DMS79 (cell line): ENCODE measurements around the gene SCIN.
A peak's percentile ranks its signal among the peaks of the same experiment; 100 is the strongest.
"Not testable (repeated sequence)": the region's sequence is repeated elsewhere in the genome, so short reads cannot be mapped to it uniquely, and the experiment has no call there.

Experiments used
- DNase-seq: peaks from one replicate; lab custom pipeline; 2025; lab: John Stamatoyannopoulos, UW

Gene SCIN

GRCh38 chr7:12647364-12648219, 77.1 kb downstream of the SCIN start:
- DNase-seq: no peak

- no peak for DNase-seq
Measured at GRCh38 chr7:12648704-12649261, 78.3 kb downstream of the SCIN start.

GRCh38 chr7:12649348-12649747, 78.8 kb downstream of the SCIN start:
- DNase-seq: no peak

- DNase-seq: no peak
Measured at GRCh38 chr7:12650080-12650479, 79.6 kb downstream of the SCIN start.

- DNase-seq: no peak
Measured at GRCh38 chr7:12653110-12653509, 82.6 kb downstream of the SCIN start.

- no peak for DNase-seq
Measured at GRCh38 chr7:12653518-12653917, 83.0 kb downstream of the SCIN start.

- DNase-seq: no peak
Measured at GRCh38 chr7:12655161-12655560, 84.6 kb downstream of the SCIN start.

- DNase-seq: not testable (repeated sequence)
Measured at GRCh38 chr7:12660423-12660822, 89.9 kb downstream of the SCIN start.

- DNase-seq: not testable (repeated sequence)
Measured at GRCh38 chr7:12660986-12661385, 90.5 kb downstream of the SCIN start.

- no peak for DNase-seq
Measured at GRCh38 chr7:12661581-12661980, 91.1 kb downstream of the SCIN start.

- no peak for DNase-seq
Measured at GRCh38 chr7:12670000-12670729, 99.6 kb downstream of the SCIN start.

GRCh38 chr7:12670743-12671520, 100.4 kb downstream of the SCIN start:
- no peak for DNase-seq

GRCh38 chr7:12673436-12673835, 102.9 kb downstream of the SCIN start:
- DNase-seq: not testable (repeated sequence)

- DNase-seq: no peak
Measured at GRCh38 chr7:12674053-12674452, 103.5 kb downstream of the SCIN start.

GRCh38 chr7:12674861-12675260, 104.3 kb downstream of the SCIN start:
- DNase-seq: no peak

GRCh38 chr7:12683678-12684585, 113.4 kb downstream of the SCIN start:
- DNase-seq: no peak

- DNase-seq: no peak
Measured at GRCh38 chr7:12684733-12685132, 114.2 kb downstream of the SCIN start.

- no peak for DNase-seq
Measured at GRCh38 chr7:12685550-12685949, 115.0 kb downstream of the SCIN start.

GRCh38 chr7:12686234-12686890, 115.8 kb downstream of the SCIN start:
- DNase-seq: peak; percentile 88

- DNase-seq: peak; percentile 95
Measured at GRCh38 chr7:12686891-12687717, 116.6 kb downstream of the SCIN start, which contains the start of gene ARL4A. TSS of gene ARL4A (plus strand) at chr7:12687633. CDS start at chr7:12688255, 622 bp downstream.
